ENCODE data around the gene SRP9. TPM values are rescaled to one million over a fixed set of nuclear protein-coding genes. Genes with fewer than 3 reads are reported as not detected.

Gene SRP9, protein sequence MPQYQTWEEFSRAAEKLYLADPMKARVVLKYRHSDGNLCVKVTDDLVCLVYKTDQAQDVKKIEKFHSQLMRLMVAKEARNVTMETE
- 179 and 224 TPM in 2 replicates for total RNA-seq

GRCh38 chr1:225777583-225778336, at the start of gene SRP9:
Gene SRP9 (plus strand): TSS chr1:225777826. CDS start chr1:225777941, 115 bp downstream.

GRCh38 chr1:225809842-225810578, 32.4 kb downstream of the SRP9 start, which contains the start of gene EPHX1:
Gene EPHX1 (plus strand): TSS chr1:225810124. CDS start chr1:225828730, 18,606 bp downstream.

Other genes with a start within 250 kb of the SRP9 start
- 97.4 and 127 TPM in 2 replicates for gene ENAH, start 124.7 kb upstream of the SRP9 start, total RNA-seq
- gene EPHX1, start 32.3 kb downstream of the SRP9 start, total RNA-seq = 44.9 and 47.0 TPM in 2 replicates
- 11.7 and 15.4 TPM in 2 replicates for gene TMEM63A, start 104.6 kb downstream of the SRP9 start, total RNA-seq
- gene LEFTY1, start 111.3 kb downstream of the SRP9 start, total RNA-seq = 0.16 TPM in 1 of 2 replicates, not detected in the other
- gene PYCR2, start 146.4 kb downstream of the SRP9 start, total RNA-seq = 22.2 and 26.0 TPM in 2 replicates
- not detected in 2 replicates for gene LEFTY2, start 163.4 kb downstream of the SRP9 start, total RNA-seq
- gene SDE2, start 221.5 kb downstream of the SRP9 start, total RNA-seq = 11.8 and 15.4 TPM in 2 replicates